A549 treated with GW870086 at 1 μM for 4 hours (cell line): ENCODE results near the gene PRRC2C. TPM values are rescaled to one million over a fixed set of nuclear protein-coding genes. Genes with fewer than 3 reads are reported as not detected.

Experiments
- total RNA-seq: library from RNA; stranded (reverse); fragments of 200-300 nt; extraction: Qiagen RNA extraction; gene quantifications from 5 replicates; pipeline ENCODE4 v1.2.3, GENCODE V29; 2022; ENCODE audit warnings: low read depth

Gene PRRC2C
- 55.4 to 77.9 TPM (median 74.1 TPM) in 5 replicates for total RNA-seq

GRCh38 chr1:171485375-171486047 lies at the start of gene PRRC2C:
TSS of gene PRRC2C (plus strand) at chr1:171485530. CDS start at chr1:171512089, 26,559 bp downstream.

GRCh38 chr1:171622152-171622462 lies 136.8 kb downstream of the PRRC2C start, which contains the start of gene MYOCOS:
TSS of gene MYOCOS (plus strand) at chr1:171622243. CDS start at chr1:171623884, 1,641 bp downstream.

Other genes starting within 250 kb of the PRRC2C start
- not detected in 5 replicates for gene FMO1, start 237.0 kb upstream of the PRRC2C start, total RNA-seq
- 0.33 to 1.1 TPM (median 0.54 TPM) in 5 replicates for gene FMO4, start 171.3 kb upstream of the PRRC2C start, total RNA-seq
- not detected in 5 replicates for gene MYOCOS, start 136.7 kb downstream of the PRRC2C start, total RNA-seq
- not detected in 5 replicates for gene MYOC, start 167.2 kb downstream of the PRRC2C start, total RNA-seq